Activated B cell treated with CpG ODN at 0.5 μM for 24 hours (primary cell): Measurements from ENCODE around the gene CCDC47. TPM values are rescaled to one million over a fixed set of nuclear protein-coding genes. Genes with fewer than 3 reads are reported as not detected.

Source experiments
- ATAC-seq: fragments of 200-7000 bp; cut with Tn5 transposase; one replicate; pipeline ENCODE4 v1.10.0; 2021; ENCODE audit warnings: low read depth, mild to moderate bottlenecking, moderate library complexity
- CTCF ChIA-PET: fragments of 350-600 bp; sonication (Branson Sonifier 250); formaldehyde crosslinking; loops from one replicate; lab custom pipeline; 2021; ENCODE audit warnings: antibody characterized with exemption; lab: Charles Lee
- POLR2A ChIA-PET: fragments of 350-600 bp; sonication (Branson Sonifier 250); formaldehyde crosslinking; loops from one replicate; lab custom pipeline; 2021; ENCODE audit warnings: antibody characterized with exemption; lab: Charles Lee
- DNase-seq: peaks from one replicate; pipeline ENCODE4 v3.0.0; 2022
- H3K27ac Mint-ChIP-seq: one replicate; pipeline ENCODE4 v1.8.0; 2020; ENCODE audit warnings: mixed read lengths
- H3K27me3 Mint-ChIP-seq: one replicate; pipeline ENCODE4 v1.8.0; 2021; ENCODE audit warnings: mixed read lengths
- H3K36me3 Mint-ChIP-seq: one replicate; pipeline ENCODE4 v1.8.0; 2021; ENCODE audit warnings: low read depth, mixed read lengths
- H3K4me1 Mint-ChIP-seq: one replicate; pipeline ENCODE4 v1.8.0; 2021; ENCODE audit warnings: mixed read lengths
- H3K4me3 Mint-ChIP-seq: one replicate; pipeline ENCODE4 v1.8.0; 2020; ENCODE audit warnings: mild to moderate bottlenecking, mixed read lengths
- H3K9me3 Mint-ChIP-seq: one replicate; pipeline ENCODE4 v1.8.0; 2020; ENCODE audit warnings: mixed read lengths
- CTCF ChIP-seq: fragments of 200-600 bp; IDR thresholded peaks from one replicate; pipeline ENCODE4 v1.8.0; 2022; ENCODE audit warnings: antibody characterized with exemption, mild to moderate bottlenecking
- intact Hi-C: fragments of 100-400 bp; cut with micrococcal nuclease; formaldehyde crosslinking; loops from one replicate; pipeline ENCODE4 v1.15.1; 2024
- total RNA-seq: library from RNA; stranded (reverse); gene quantifications from 2 replicates; pipeline ENCODE4 v1.2.3, GENCODE V29; 2022

Gene CCDC47
- total RNA-seq, 1 donor from 2014 or later: 47.6 TPM

GRCh38 chr17:63768433-63768832, 5.0 kb downstream of the CCDC47 start:
- no peaks in the 10 kb centered on the region for H3K9me3 Mint-ChIP-seq
- peaks cover 43% of the 10 kb centered on the region for H3K4me1 Mint-ChIP-seq
- ATAC-seq (no peak), DNase-seq (no peak)
- no peak for TF ChIP-seq CTCF
- no peaks in the 10 kb centered on the region for H3K27me3 Mint-ChIP-seq
- peak overlapping the region; percentile 56 for H3K27ac Mint-ChIP-seq
- no peak overlapping the region for H3K4me3 Mint-ChIP-seq
- CTCF ChIA-PET: no interaction called here
- POLR2A ChIA-PET: interaction anchor here (1.3 to 1.8 kb wide), 2 partner anchors 26 to 71 kb away, joined by 4 to 12 read pairs; partner anchors contain the start of gene STRADA
- intact Hi-C loops: no loop called here
- peaks cover 52% of the 10 kb centered on the region for H3K36me3 Mint-ChIP-seq

GRCh38 chr17:63766754-63767153, 6.6 kb downstream of the CCDC47 start:
- peaks cover 36% of the 10 kb centered on the region for H3K4me1 Mint-ChIP-seq
- no peaks in the 10 kb centered on the region for H3K9me3 Mint-ChIP-seq
- DNase-seq (no peak), ATAC-seq (no peak)
- CTCF ChIA-PET: no interaction called here
- no peak overlapping the region for H3K27ac Mint-ChIP-seq
- H3K27me3 Mint-ChIP-seq: no peaks in the 10 kb centered on the region
- POLR2A ChIA-PET: interaction anchor here (0.6 to 1.2 kb wide), 3 partner anchors 24 to 77 kb away, joined by 3 to 7 read pairs (median 6); no protein-coding TSS in a partner anchor
- peaks cover 55% of the 10 kb centered on the region for H3K36me3 Mint-ChIP-seq
- no peak overlapping the region for H3K4me3 Mint-ChIP-seq
- TF ChIP-seq CTCF: no peak
- intact Hi-C loops: no loop called here

- DNase-seq (no peak), ATAC-seq (no peak)
- TF ChIP-seq CTCF: no peak
- H3K9me3 Mint-ChIP-seq: no peaks in the 10 kb centered on the region
- POLR2A ChIA-PET: interaction anchor here (0.7 to 2.3 kb wide), 5 partner anchors 9 to 1029 kb away, joined by 3 to 15 read pairs (median 4); partner anchors contain the start of genes CCDC47 and DDX42
- H3K4me1 Mint-ChIP-seq: peaks cover 39% of the 10 kb centered on the region
- H3K27me3 Mint-ChIP-seq: no peaks in the 10 kb centered on the region
- intact Hi-C loops: no loop called here
- no peak overlapping the region for H3K27ac Mint-ChIP-seq
- H3K4me3 Mint-ChIP-seq: no peak overlapping the region
- CTCF ChIA-PET: no interaction called here
- H3K36me3 Mint-ChIP-seq: peaks cover 71% of the 10 kb centered on the region
Measured at GRCh38 chr17:63764716-63765115, 8.7 kb downstream of the CCDC47 start.

- TF ChIP-seq CTCF: no peak
- Mint-ChIP-seq H3K36me3 (peaks cover 73% of the 10 kb centered on the region), H3K4me1 (peaks cover 31% of the 10 kb centered on the region), H3K27ac (peak overlapping the region; percentile 59), H3K4me3 (no peak overlapping the region), H3K9me3 (no peaks in the 10 kb centered on the region), H3K27me3 (no peaks in the 10 kb centered on the region)
- ChIA-PET CTCF (interaction anchor here (1.4 kb wide), 1 partner anchor 12 kb away, joined by 3 read pairs; no protein-coding TSS in a partner anchor), POLR2A (interaction anchor here (0.6 to 4.2 kb wide), 10 partner anchors 10 to 141 kb away, joined by 3 to 47 read pairs (median 6); partner anchors contain the start of genes CCDC47, DDX42, MAP3K3 and STRADA)
- no peak for ATAC-seq
- intact Hi-C loops: no loop called here
- DNase-seq: no peak
Measured at GRCh38 chr17:63762161-63763078, 11.0 kb downstream of the CCDC47 start.
